HG02852 (cell line): ENCODE data around the gene BCL7B.
"Not testable (repeated sequence)": the region's sequence is repeated elsewhere in the genome, so short reads cannot be mapped to it uniquely, and the experiment has no call there.

ENCODE experiments used
- ATAC-seq: cut with Tn5 transposase; IDR thresholded peaks from one replicate; pipeline ENCODE4 v1.9.1; 2021; ENCODE audit warnings: mild to moderate bottlenecking, moderate library complexity; ENCODE audit not compliant: unreplicated experiment

The BCL7B gene

DNA sequence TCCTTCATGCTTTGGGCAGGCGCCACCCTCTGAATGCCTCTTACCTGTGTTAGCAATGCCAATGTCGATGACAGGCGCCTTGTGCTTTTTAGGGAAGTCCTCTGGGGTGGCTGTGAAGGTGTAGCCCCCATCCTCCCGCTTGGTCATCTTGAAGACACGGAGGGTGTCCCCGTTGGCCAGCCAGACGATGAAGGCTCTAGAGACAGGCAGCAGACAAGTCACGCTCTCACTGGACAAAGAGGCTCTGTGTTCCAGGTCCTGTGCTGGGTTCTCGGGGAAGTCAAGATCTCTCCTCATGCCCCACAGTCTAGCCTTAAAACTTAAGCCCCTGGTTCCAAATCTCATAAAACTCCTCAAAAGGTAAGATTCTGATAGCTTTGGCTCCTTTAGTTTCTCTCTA lies 15.8 kb upstream of the BCL7B start:
- ATAC-seq, result no peak

DNA sequence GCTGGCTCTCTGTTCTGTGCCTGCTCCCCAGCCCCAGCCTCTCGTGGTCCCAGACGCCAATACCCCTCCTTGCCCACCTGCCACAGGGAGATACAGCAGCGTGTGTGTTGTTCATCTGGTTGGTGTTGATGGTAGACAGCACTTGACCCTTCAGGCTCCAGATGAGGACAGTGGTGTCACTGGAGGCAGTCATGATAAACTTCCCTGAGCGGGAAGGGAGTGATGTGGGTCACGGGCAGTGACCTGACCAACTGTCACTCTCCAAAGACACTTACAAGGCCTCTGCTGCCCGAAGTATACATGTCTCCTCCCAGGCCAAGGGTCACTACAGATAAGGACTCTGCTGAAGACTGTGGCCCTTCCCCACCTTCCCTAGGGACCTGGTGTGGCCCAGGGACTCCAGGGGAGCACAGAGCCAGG lies 15.3 kb upstream of the BCL7B start:
- ATAC-seq, result no peak

DNA sequence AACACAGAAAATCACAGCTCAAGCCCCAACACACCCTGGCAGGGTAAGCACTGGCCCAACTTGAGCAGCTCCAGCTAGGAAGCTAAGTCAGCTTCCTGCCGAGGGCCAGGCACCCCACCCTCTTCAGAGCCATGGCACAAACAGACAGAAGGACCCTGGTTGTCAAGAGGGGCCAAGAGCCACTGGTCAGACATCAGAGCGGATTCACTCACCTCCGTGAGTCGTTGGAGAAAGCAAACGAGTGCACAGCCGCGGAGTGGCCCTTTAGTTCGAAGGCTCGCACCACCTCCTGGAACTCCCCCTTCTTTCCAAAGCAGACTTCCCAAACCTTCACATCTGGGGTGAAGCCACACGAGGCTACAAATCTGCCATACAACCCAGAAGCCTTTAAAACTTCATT lies 13.5 kb upstream of the BCL7B start:
- ATAC-seq, result no peak

DNA sequence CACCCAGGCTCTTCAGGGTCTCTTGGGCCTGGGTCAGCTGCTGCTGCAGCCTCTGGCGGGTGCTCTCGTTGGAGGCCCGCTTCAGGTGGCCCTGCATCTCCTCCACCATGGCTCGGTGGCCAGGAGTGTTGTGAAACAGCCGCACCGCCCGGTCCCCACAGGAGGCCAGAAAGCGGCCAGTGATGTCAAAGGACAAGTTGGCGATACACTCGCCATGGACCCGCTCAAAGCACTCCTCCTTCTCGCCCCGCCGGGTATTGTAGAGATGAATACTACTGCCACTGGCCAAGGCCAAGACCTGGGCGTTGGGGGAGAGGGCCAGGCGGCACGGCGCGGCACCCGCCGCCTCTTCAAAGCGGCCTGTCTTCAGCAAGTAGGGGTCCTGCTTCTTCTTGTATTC lies 13.0 kb upstream of the BCL7B start:
- ATAC-seq, result no peak

DNA sequence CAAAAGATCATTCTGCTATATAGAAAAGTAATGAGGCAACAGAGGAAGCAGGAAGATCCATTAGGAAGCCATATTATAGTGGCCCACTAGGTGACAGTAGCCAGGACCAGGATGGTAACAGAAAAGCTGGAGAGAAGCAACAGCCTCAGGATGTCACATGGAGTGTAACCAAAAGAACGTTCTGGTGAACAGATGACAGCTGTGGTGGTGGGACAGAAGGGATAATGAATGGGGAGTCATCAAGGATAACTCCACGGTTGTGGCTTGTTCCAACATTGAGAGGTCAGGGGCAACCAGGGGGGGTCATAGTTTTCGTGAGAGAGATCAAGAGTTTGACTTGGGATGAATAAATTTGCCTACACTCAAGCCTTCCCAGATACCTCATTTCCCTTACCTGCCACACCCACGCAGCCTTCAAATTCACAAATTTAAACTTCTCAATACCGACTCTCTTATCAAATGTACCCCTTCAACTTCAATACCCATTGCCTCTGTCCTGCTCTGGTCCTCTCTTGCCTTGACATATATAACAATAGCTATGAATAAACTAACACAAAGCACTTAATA lies 11.6 kb upstream of the BCL7B start:
- no peak for ATAC-seq

DNA sequence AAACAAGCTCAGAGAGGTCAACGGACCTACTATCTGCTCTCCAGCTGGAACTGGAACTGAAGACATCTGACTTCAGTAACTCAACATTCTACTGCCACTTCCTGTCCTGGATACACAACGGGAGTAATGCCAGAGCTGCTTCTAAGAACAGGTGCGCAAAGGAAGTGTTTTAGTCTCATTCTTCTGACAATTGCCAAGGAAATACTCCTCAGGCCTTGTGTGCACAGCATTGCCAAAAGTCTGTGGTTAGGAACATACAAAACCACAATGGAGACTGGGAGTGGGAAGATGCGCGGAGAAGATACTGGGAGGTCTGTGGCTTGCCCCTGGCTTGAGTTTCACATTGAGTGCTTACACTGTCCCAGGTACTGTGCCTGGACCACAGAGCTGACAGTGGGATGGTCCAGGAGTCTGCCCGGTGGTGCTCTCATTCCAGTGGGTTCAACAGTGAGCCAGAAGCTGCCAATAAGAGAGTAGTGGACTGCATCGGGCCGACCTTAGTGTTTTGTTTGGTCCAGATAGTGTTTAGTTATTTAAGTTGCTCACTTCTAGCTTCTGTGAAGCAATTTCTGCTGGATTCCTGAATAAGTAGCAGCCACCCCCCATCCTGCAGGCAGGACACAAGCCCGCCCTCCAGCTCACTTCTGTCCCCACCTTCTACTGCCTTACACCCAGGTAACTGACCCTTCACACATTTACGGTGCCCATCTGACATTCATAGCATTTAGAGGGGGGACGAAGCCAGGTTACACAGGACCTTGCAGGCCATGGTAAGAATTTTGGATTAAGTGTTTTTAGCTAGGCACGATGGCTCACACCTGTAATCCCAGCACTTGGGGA lies 10.6 kb upstream of the BCL7B start:
- ATAC-seq, result no peak

DNA sequence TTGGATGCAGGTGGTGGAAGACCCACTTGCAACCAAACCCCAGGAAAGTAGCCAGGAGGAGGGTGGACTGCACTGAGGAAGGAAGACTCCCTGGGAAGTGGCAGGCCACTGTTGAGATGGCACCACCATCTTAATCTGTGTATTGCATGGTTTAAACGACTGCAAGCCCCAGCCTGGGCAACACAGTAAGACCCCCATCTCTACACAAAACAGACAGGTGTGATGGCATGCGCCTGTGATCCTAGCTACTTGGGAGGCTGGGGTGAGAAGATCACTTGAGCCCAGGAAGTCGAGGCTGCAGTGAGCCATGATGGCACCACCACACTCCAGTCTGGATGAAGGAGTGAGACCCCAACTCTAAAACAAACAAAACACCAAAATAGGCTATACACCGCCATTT lies 9.7 kb upstream of the BCL7B start:
- no peak for ATAC-seq

DNA sequence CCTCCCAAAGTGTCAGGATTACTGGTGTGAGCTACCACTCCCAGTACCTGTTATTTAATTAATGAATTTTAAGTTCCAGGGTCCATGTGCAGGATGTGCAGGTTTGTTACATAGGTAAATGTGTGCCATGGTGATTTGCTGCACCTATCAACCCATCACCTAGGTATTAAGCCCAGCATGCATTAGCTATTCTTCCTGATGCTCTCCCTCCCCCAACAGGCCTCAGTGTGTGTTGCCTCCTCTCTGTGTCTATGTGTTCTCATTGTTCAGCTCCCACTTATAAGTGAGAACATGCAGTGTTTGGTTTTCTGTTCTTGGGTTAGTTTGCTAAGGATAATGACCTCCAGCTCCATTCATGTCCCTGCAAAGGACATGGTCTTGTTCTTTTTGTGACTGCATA lies 8.9 kb upstream of the BCL7B start:
- not testable (repeated sequence) for ATAC-seq

DNA sequence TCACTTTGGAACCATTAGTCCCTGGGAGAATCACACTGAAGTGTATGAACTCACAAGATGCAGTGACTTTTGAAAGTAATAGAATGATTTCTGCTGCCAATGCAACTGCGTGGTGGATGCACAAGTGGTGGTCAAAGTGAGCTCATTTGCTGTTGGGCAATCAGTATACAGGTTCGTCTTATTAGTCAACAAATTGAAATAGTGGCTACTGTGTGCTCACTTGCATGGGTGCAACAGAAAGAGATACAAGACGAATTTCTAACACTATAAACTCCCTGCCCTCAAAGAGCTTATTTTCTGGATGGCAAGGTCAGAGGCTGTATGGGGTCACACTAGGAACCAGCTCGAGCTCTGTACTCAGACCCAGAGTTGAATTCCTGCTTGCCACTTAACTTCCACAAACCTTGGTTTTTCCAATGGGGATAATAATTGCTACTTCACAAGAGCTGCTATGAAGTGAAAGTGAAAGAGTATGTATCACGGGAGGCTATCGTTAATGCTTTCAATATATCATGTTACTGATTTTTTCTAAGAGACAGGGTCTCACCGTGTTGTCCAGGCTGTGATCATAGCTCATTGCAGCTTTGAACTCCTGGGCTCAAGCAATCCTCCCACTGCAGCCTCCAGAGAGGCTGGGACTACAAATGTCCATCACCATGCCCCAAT lies 8.3 kb upstream of the BCL7B start:
- no peak for ATAC-seq

DNA sequence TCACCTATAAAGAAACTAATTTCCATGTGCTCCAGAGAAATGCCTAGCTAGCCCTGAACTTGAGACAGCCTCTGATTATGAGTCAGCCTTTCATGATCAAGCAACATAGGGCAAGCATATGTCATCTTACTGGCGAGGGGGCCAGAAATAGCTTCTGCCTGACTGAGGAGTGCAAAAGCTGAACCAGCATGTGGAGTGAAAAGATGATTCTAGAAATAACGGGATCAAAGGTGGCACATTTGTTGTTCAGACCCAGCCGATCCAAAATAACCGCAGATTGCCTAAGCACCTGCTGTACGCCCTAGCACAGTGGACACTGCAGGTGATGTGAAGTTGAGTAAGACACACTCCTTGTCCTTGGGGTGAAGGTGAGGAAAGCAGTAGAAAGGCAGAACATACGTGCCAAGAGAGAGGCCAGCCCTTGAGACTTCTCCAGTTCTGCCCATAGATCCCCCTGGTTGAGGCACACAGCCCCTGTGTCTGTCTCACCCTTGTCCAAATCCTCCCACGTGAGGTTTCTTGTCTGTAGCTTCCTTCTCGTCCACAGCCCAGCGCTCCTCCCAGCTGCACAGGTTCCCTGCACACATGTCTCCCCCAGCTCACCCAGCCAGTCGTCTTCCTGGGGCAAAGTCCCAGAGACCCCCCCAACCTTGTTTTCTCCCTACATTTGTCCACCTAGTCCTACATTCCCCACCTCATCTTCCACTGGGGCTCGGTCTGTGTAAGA lies 2.8 kb upstream of the BCL7B start:
- ATAC-seq, result no peak

DNA sequence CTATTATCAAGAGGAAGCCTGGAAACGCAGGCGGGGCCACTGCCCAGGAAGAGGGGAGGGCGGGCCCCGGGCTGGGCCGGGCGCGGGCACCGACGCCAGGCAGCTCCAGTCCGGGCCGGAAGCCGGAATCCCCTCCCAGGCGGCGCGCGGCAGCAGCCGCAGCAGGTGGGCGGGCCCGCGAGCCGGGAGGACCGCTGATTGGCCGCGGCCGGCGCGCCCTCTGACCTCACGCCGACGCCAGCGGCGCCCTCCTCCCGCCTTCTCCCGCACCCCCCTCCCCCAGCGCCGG lies 438 bp downstream of the BCL7B start:
- peak; percentile 86 for ATAC-seq

DNA sequence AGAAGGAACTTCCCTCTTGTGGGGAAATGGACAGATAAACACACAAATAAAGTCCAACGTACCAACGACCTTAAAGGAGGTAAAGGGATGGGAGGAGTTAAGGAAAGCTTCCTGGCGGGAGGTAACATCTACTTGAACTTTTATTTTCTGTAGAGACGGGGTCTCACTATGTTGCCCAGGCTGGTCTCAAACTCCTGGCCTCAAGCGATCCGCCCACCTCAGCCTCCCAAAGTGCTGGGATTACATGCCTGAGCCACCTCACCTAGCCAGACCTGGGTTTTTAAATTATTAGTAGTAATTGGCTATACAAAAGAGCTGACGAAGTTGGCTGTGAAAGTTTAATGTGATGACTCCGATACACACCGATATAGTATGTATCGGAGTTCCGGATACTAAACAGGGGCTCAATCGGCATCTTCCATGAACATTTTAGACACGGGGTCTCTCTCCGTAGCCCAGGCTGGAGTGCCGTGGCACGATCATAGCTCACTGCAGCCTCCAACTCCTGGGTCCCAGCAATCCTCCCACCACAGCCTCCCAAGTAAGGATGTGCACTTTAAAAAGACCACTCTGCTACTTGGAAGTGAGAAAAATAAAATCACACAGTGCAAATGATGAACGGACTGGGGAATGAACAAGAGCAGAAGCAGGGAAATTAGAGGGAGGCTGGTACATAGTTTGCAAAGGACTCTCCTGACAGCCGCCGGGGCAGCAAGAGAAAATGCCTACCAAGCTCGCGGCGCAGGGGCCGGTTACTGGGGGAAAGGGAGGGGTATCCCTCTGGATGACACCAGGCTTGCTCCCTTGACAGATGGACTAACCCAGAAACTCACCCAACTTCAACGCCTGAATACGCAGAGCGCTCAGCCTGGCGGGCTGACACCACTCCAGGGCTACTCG lies 1.0 kb downstream of the BCL7B start:
- no peak for ATAC-seq

DNA sequence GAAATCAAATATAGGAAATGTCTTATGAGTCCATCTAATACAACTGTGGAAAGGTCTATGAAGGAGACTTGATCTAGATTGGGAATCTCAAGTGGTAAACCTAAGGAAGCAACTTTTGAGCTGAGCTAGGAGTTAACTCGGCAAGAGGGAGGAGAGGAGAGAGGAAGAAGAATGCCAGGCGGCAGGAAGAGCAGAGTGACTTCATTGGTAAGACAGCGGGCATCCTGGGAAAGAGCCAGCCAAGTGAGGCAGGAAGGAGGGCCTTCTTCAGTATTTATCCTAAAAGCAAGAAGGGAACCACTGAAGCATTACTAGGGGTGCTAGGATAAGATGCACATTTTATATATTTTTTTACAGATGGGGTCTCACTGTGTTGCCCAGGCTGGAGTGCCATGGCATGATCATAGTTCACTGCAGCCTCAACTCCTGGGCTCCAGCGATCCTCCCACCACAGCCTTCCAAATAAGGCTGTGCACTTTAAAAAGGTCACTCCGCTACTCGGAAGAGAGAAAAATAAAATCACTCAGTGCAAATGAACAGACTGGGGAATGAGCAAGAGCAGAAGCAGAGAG lies 2.0 kb downstream of the BCL7B start:
- ATAC-seq, result no peak

DNA sequence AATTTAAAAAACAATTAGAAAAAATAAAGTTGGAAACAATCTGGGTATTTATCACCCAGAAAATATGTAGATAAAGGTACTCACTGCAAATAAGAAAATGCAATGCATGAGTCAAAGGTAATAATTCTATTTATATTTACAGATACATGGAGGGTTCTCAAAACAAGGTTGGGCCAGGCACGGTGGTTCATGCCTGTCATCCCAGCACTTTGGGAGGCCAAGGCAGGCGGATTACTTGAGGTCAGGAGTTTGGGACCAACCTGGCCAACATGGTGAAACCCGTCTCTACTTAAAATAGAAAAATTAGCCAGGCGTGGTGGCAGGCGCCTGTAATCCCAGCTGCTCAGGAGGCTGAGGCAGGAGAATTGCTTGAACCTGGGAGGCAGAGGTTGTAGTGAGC lies 7.4 kb downstream of the BCL7B start:
- not testable (repeated sequence) for ATAC-seq

DNA sequence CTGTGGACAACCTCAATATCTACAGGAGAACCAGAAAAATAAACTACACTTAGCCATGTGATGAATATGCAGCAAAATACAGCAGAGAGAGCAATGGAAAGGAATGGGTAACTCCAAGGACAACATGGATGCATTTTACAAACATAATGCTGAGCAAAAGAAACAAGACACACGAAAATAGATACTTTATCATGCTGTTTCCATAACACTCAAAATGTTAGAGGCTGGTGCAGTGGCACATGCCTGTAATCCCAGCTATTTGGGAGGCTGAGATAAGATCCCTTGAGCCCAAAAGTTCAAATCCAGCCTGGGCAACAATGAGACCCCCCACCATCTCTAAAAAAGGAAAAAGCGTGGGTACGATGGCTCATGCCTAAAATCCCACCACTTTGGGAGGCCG lies 8.3 kb downstream of the BCL7B start:
- no peak for ATAC-seq

DNA sequence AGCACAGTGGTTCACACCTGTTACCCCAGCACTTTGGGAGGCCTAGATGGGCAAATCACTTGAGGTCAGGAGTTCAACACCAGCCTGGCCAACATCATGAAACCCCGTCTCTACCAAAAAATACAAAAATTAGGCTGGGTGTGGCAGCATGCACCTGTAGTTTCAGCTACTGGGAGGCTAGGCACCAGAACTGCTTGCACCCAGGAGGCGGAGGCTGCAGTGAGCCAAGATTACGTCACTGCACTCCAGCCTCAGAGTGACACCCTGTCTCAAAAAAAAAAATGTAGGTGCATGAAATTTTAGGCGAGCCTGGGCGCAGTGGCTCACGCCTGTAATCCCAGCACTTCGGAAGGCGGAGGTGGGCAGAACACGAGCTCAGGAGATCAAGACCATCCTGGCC lies 9.6 kb downstream of the BCL7B start:
- no peak for ATAC-seq

DNA sequence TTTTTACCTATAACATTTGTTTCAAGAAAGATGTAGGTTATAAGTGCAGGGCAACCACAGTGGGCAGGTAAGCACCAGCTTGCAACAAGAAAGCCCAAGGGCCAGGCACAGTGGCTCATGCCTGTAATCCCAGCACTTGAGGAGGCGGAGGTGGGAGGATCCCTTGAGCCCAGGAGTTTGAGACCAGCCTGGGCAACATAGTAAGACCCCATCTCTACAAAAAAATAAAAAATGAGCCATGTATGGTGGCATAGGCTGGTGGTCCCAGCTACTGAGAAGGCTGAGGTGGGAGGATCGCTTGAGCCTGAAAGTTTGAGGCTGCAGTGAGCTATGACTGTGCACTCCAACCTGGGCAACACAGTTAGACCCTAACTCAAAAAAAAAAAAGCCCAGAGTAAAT lies 12.8 kb downstream of the BCL7B start:
- no peak for ATAC-seq

DNA sequence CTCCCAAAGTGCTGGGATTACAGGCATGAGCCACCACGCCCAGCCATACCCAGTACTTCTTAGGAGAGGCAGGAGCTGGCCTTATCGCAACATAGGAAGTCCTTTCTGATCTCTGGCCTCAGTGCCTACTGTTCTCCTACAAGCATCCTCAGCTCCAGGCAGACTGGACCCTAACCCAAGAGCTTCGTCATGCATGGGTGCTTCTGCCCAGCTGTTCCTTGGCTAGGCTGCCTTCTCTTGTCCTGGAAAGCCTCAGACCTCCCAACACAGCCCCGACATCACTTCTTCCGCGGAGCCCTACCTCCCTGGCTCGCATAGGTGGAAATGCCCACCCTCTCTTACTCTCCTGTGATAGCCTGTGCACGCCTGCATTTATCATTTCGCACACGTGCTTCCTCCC lies 15.8 kb downstream of the BCL7B start:
- ATAC-seq, result no peak

DNA sequence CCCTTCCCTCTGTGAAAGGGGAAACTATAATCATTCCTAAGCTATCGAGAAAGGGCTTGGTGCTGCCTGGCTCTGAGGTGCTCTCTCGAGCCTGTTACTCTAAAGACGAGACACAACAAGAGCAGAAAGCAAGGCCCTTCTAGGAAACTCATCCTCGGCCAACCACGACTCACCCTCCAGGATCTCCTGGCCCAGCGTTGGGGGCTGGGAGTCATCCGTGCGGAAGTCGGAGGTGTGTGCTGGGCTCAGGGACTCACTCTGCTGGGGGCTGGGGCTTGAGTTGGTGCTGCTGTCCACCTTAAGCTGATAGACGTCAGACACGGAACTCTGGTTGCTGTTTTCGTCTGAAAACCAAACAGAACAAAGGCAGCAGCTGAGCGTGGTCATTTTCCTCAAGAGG lies 17.8 kb downstream of the BCL7B start:
- ATAC-seq, result no peak

DNA sequence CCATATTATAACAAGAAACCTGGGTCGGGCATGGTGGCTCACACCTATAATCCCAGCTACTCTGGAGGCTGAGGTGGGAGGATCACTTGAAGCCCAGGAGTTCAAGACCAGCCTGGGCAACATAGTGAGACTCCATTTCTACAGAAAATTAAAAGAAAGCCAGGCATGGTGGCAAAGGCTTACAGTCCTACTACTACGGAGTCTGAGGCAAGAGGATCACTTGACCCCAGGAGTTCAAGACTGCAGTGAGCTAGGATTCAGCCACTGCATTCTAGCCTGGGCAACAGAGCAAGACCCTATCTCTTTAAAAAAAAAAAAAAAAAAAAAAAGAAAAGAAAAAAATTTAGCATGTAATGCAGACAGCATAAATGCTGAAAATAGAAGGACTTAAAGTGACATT lies 19.0 kb downstream of the BCL7B start:
- not testable (repeated sequence) for ATAC-seq
